ENCODE measurements around the gene BSDC1. TPM values are rescaled to one million over a fixed set of nuclear protein-coding genes. Genes with fewer than 3 reads are reported as not detected.

BSDC1 gene
- total RNA-seq, 2 donors from 2014 or later, result 78.3 to 248 TPM

- intact Hi-C loops (cut with DNase I), result no loop called here
Measured at GRCh38 chr1:32345289-32345827, 48.9 kb downstream of the BSDC1 start.

GRCh38 chr1:32342704-32343103 lies 51.5 kb downstream of the BSDC1 start:
- no peaks in the 10 kb centered on the region for H3K27me3 ChIP-seq (replicated peaks; ENCODE audit: insufficient read depth)
- 91% methylated on average over 10 of the region's 10 CpGs for WGBS
- H3K4me1 ChIP-seq (replicated peaks), result no peaks in the 10 kb centered on the region
- H3K4me3 ChIP-seq, result no peak overlapping the region
- no peak for TF ChIP-seq POLR2AphosphoS5 (IDR thresholded peaks at IDR 0.05)
- no peak for DNase-seq (ENCODE audit: low spot score)
- intact Hi-C loops (cut with DNase I), result no loop called here
- H3K36me3 ChIP-seq, result no peaks in the 10 kb centered on the region
- no peaks in the 10 kb centered on the region for H3K9me3 ChIP-seq
- no peak overlapping the region for H3K27ac ChIP-seq

More at GRCh38 chr1:32345289-32345827, 48.9 kb downstream of the BSDC1 start:
- no peaks in the 10 kb centered on the region for H3K36me3 ChIP-seq
- WGBS, result 31% methylated on average over 8 of the region's 8 CpGs
- H3K27ac ChIP-seq, result no peak overlapping the region
- H3K9me3 ChIP-seq, result no peaks in the 10 kb centered on the region
- H3K4me1 ChIP-seq (replicated peaks), result no peaks in the 10 kb centered on the region
- DNase-seq (ENCODE audit: low spot score), result no peak
- no peak overlapping the region for H3K4me3 ChIP-seq
- no peaks in the 10 kb centered on the region for H3K27me3 ChIP-seq (replicated peaks; ENCODE audit: insufficient read depth)
- TF ChIP-seq CTCF (IDR thresholded peaks at IDR 0.05) (no peak), POLR2A (IDR thresholded peaks at IDR 0.05) (no peak)

- Histone ChIP-seq H3K36me3 (no peaks in the 10 kb centered on the region), H3K9me3 (no peaks in the 10 kb centered on the region), H3K27me3 (replicated peaks; ENCODE audit: insufficient read depth) (no peaks in the 10 kb centered on the region), H3K27ac (no peak overlapping the region), H3K4me1 (replicated peaks) (no peaks in the 10 kb centered on the region), H3K4me3 (no peak overlapping the region)
- intact Hi-C loops (cut with DNase I), result no loop called here
- 70% methylated on average over 5 of the region's 5 CpGs for WGBS
- TF ChIP-seq POLR2A (IDR thresholded peaks at IDR 0.05), result no peak
- TF ChIP-seq CTCF (IDR thresholded peaks at IDR 0.05), result no peak
- no peak for TF ChIP-seq POLR2AphosphoS5 (IDR thresholded peaks at IDR 0.05)
- DNase-seq (ENCODE audit: low spot score), result no peak
Measured at GRCh38 chr1:32341971-32342370, 52.3 kb downstream of the BSDC1 start.

GRCh38 chr1:32341186-32341757 lies 53.0 kb downstream of the BSDC1 start:
- TF ChIP-seq POLR2A (IDR thresholded peaks at IDR 0.05) (no peak), POLR2AphosphoS5 (IDR thresholded peaks at IDR 0.05) (no peak), CTCF (IDR thresholded peaks at IDR 0.05) (no peak)
- no peaks in the 10 kb centered on the region for H3K27me3 ChIP-seq (replicated peaks; ENCODE audit: insufficient read depth)
- H3K9me3 ChIP-seq, result no peaks in the 10 kb centered on the region
- WGBS, result 87% methylated on average over 11 of the region's 11 CpGs
- H3K4me1 ChIP-seq (replicated peaks), result no peaks in the 10 kb centered on the region
- intact Hi-C loops (cut with DNase I), result no loop called here
- no peak for DNase-seq (ENCODE audit: low spot score)
- H3K36me3 ChIP-seq, result no peaks in the 10 kb centered on the region
- no peak overlapping the region for H3K27ac ChIP-seq
- no peak overlapping the region for H3K4me3 ChIP-seq

GRCh38 chr1:32339363-32339978 lies 54.8 kb downstream of the BSDC1 start:
- TF ChIP-seq POLR2A (IDR thresholded peaks at IDR 0.05), result no peak
- TF ChIP-seq POLR2AphosphoS5 (IDR thresholded peaks at IDR 0.05), result no peak
- no peak for TF ChIP-seq CTCF (IDR thresholded peaks at IDR 0.05)
- Histone ChIP-seq H3K4me1 (replicated peaks) (no peaks in the 10 kb centered on the region), H3K36me3 (no peaks in the 10 kb centered on the region), H3K4me3 (no peak overlapping the region), H3K9me3 (no peaks in the 10 kb centered on the region), H3K27me3 (replicated peaks; ENCODE audit: insufficient read depth) (no peaks in the 10 kb centered on the region), H3K27ac (no peak overlapping the region)
- intact Hi-C loops (cut with DNase I), result no loop called here
- no peak for DNase-seq (ENCODE audit: low spot score)
- WGBS, result 82% methylated on average over 5 of the region's 5 CpGs

Measured in prostate gland (tissue), 2 donors.